Renal pelvis (tissue), 4 donors: ENCODE results near the gene BCAS3. TPM values are rescaled to one million over a fixed set of nuclear protein-coding genes. Genes with fewer than 3 reads are reported as not detected.

Source experiments
- DNase-seq: peaks from one replicate; pipeline ENCODE4 v3.0.0-alpha.2; 2013
- polyA plus RNA-seq, 3 donors: library from polyadenylated mRNA; unstranded; fragments of 120-200 nt; gene quantifications; one replicate each; pipeline ENCODE4 v1.2.1, GENCODE V29; 2013; ENCODE audit not compliant: insufficient read length in 3 of 3

BCAS3 gene
- polyA plus RNA-seq, 3 donors = 30.1 to 34.5 (median 32.6) TPM

DNA sequence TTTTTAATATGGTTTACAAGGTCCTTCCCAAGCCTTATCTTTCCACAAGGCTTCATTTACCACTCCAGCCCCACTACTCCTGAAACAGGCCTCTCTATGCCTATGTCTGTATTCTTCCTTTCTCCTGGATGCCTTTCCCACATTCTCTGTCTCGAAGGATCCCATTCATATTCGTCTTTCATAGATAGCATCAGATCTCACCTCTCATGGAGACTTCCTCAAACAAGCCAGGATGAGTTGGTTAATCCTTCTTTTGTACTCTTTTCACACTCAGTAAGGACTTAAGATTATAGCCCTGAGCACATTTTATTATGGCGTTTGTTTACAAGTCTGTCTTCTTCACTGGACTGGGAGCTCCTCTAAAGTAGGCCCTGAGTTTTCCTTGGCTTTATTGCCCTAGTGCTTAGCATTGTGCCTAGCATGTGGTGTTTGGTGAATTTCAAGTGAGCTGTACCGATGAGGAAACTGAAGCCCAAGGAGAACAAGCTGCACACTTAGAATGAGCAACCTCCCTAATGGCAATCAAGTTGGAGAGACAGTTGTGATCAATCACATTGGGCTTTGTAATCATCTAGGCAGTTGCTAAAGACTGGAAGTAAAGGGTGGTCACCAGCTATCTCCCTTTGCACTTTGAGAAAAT lies 764.6 kb downstream of the BCAS3 start:
- DNase-seq = no peak

Other genes starting within 250 kb of the BCAS3 start
- 10 to 100 TPM; 45.0 to 57.4 (median 53.1) TPM for gene APPBP2, start 151.6 kb upstream of the BCAS3 start, polyA plus RNA-seq
- 10 to 100 TPM; 20.1 to 21.2 (median 20.3) TPM for gene PPM1D, start 77.7 kb upstream of the BCAS3 start, polyA plus RNA-seq